Caki2 (cell line): ENCODE data around the gene PYROXD2. TPM values are rescaled to one million over a fixed set of nuclear protein-coding genes. Genes with fewer than 3 reads are reported as not detected.
A peak's percentile ranks its signal among the peaks of the same experiment; 100 is the strongest.
"Not testable (repeated sequence)": the region's sequence is repeated elsewhere in the genome, so short reads cannot be mapped to it uniquely, and the experiment has no call there.

Experiments used
- DNase-seq: peaks from one replicate; pipeline ENCODE4 v3.0.0-alpha.2; 2015; ENCODE audit warnings: low read depth
- in situ Hi-C: cut with HindIII; loops from 2 replicates; pipeline ENCODE4 v1.10.0; 2016; ENCODE audit warnings: low sequenced_read_pairs, low pct_unique_long_range_greater_than_20kb, mixed read lengths
- total RNA-seq: library from RNA; depleted of rRNA; stranded (reverse); fragments of >200 nt; shearing (Covaris generic); gene quantifications from 2 replicates; pipeline ENCODE4 v1.2.3, GENCODE V29; 2014; ENCODE audit warnings: low replicate concordance

PYROXD2 gene
- total RNA-seq, 1 experiment from 2014 or later = 7.1 TPM

DNA sequence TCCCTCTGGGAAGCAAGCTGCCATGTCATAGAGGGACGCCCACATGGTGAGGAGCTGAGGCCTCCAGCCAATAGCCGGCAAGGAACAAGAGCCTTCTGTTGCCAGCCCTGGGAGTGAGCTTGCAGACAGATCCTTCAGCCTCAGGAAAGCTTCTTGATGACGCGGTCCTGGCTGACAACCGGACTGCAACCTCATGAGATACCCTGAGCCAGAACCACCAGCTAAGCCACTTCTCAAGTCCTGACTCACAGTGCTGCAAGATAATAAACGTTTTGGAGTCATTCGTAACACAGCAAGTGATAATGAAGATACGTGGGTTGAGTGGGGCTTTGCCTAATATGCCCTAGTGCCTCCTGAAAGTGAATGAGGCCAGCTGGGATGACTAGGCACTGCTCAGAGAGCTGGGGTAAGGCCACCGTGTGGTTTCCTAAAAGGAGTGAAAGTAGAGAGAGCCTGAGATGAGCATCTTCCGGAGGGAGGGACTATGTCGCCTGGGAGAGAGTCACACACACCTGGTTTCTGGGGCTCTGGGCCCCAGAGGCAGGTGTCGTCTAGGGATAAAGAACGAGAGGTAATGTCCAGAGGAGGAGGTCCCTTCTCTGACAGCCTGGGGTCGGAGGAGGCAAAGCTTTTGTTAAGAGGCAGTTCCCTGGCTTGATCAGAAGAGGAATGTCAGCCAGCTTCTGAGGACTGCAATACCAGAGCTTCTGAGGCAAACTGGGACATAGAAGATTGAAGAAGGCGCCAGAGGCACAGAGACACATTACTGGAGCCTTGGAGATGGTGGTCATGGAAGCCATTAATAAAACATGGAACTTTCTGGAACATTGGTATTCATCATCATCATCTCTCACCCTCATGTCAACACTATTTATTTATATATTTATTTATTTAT, 53.6 kb downstream of the PYROXD2 start:
- in situ Hi-C loops = no loop called here
- peak; percentile 79 for DNase-seq

DNA sequence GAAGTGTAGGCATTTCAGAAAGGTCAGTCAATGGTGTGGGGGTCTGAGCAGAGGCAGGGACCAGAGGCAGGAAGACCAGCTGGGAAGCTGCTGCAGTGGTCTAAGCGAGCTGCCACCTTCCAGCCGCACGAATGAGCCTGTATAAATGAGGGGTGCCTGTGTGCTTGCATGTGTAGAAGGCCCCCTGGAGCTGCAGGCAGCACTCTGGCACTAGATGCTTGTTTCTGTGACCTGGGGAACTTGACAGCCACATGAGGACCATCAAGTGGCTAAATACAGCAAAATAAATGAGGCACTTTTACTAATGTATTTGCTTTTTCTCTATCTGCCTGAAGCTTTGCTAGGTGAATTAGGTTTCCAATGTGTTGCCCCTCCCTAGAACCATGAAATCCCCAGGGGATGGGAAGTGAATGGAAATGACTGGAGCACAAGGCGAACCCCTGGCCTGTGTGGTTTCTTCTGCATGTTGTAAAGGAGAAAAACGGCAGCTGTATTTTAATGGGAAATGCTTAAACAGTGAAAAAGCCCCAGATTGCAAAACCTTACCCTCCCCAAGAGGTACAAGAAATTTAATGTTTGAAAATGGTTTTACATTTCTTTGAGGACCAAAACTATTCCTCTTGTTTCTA, 57.7 kb downstream of the PYROXD2 start:
- in situ Hi-C loops = no loop called here
- no peak for DNase-seq

DNA sequence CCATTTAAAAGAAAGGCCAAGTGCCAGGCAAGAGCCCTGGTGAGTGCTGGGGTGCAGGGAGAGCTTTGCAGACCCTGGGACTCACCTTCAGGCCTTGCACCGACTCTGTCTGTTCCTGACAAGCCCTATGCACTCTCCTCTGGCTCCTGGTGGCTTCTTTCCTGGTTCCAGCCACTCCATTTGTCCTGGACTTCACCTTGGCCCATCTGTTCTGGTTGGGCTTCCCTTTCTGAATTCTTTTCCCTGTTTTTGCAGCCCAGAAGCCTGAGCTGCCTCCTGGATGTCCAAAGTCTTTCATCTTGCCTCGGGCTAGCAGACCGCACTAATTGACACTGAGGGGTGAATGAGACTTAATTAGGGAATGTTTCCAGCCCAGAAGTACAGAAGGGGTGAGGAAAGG, 60.5 kb downstream of the PYROXD2 start:
- in situ Hi-C loops = no loop called here
- DNase-seq = no peak

DNA sequence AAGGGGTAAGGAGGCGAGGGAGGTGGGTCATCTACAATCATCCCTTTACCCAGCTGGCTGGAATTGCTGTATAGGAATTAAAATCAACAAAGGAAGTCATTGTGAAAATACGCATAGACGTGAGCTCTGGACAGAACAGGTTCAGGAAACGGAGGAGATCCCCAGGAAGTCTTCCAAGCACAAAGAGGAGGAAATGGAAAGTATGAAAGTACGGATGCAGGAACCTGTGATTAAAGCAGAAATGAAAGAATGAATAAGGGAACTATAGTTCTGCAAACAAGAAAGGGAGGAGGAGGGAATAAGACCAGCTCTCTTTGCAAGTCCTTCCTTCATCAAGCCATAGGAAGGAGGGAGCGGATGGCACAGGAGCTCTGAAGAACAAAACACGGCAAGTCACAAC, 61.8 kb downstream of the PYROXD2 start:
- in situ Hi-C loops = no loop called here

DNA sequence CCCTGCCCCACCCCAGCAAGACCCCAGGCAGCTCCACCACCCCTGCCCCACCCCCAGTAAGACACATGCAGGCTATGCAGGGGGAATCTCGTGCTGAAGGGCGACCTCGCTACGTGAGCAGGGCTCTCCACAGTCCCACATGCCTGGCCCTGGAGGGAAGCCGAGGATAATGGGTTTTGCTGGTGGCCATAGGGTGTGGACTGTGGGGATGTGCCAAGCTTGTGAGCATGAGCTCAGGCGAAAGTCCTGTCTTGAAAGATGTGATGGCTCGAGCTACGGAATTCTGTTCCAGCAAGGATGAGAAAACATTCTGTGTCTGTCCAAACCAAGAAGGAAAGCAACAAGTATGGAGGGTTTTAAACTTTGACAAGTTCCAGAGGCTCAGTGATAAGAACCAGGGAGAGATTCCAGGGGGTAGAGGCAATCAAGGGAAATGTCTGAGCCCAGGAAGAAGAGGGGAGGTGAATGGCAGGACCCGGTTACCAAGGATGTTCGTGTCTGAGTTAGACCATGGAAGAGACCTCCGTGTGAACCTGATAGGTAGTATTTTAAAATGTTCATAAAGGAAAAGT, 63.1 kb downstream of the PYROXD2 start:
- in situ Hi-C loops = no loop called here
- no peak for DNase-seq

More for the DNA sequence above, 61.8 kb downstream of the PYROXD2 start:
- DNase-seq = no peak

DNA sequence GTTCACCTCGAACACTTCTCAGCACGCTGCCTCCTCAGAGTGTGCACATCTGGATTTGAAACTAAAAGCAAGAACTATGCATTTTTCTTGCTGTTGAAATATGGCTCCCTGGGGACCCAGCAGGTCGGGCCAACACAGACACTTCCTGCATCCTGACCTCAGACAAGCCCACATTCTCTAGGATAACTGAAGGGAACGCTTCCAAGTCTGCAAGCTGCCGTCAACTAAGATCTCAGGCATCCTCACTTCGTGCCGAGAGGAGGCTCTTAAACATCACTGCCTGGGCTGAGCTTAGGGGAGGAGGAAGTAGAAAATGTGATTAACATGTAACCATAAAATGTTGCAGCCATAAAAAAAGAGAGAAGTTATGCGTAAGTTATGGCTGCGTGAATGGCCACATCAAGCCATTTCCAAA, 65.5 kb downstream of the PYROXD2 start:
- DNase-seq = no peak
- in situ Hi-C loops = no loop called here

DNA sequence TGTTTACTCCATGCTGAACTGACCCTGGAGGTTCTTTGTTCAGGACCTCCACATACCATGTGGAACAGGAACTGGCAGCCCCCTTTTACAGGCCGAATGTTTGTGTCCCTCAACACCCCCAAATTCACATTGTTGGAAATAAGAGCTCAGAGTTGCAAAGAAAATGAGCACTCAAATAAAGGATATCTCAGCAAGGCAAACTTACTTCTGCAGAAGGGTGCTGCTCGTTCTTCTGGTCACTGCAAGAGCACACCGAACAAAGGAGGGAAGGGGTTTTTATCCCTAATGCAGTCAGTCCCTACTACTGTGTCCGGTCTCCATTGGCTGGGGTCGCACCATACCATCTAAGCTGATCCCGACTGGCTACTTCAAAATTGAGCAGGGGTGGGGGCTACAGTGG, 68.1 kb downstream of the PYROXD2 start:
- DNase-seq = no peak
- in situ Hi-C loops = no loop called here

DNA sequence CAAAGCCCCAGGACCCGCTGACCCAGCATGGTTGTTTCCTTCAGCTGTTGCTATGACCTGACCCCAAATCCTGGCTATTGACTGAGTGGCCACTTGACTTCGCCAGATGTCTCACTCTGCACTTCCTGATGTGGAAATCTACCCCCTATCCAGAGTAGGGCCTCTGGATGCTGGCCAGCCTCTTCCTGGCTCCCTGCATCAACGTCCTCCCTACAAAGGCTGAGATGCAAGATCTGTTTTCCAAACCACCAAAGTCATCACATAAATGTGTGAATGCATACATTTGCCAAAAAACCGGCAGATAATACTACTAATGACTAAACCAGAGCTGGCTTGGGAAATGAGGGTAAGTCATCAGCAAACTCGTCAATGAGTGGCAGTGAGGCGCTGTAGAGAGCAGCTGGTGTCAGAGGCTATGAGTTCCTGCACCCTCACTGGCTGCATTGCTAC, 70.4 kb downstream of the PYROXD2 start:
- no peak for DNase-seq
- in situ Hi-C loops = no loop called here

DNA sequence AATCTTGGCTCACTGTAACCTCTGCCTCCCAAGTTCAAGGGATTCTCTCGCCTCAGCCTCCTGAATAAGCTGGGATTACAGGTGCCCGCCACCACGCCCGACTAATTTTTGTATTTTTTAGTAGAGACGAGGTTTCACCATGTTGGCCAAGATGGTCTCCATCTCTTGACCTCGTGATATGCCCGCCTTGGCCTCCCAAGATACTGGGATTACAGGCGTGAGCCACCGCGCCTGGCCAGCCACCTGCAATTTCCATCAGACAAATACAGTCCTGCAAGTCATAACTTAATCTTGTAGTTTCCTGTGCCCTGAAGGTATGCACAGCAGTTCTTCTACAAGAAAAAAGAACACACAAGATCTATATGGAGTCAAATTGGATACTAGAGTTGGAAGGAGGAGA, 73.3 kb downstream of the PYROXD2 start:
- DNase-seq, in situ Hi-C loops: not testable (repeated sequence)

DNA sequence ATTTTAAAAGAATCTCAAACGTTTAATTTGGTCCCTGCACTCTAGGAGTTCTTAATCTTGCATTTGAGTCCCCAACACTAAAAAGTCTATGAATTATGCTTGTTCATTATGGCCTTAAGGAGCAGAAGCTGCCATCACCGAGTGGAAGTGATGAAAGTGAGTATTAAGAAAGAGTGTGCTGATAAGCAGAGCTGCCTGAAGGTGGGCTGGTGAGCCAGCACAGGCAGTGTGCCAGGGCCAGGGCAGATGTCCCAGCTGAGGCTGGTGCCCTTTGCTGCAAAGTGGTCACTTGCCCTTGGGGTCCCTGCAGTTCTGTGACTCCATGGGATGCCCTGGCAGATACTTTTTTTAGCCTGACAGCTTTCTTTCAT, 74.1 kb downstream of the PYROXD2 start:
- no peak for DNase-seq
- in situ Hi-C loops = no loop called here

DNA sequence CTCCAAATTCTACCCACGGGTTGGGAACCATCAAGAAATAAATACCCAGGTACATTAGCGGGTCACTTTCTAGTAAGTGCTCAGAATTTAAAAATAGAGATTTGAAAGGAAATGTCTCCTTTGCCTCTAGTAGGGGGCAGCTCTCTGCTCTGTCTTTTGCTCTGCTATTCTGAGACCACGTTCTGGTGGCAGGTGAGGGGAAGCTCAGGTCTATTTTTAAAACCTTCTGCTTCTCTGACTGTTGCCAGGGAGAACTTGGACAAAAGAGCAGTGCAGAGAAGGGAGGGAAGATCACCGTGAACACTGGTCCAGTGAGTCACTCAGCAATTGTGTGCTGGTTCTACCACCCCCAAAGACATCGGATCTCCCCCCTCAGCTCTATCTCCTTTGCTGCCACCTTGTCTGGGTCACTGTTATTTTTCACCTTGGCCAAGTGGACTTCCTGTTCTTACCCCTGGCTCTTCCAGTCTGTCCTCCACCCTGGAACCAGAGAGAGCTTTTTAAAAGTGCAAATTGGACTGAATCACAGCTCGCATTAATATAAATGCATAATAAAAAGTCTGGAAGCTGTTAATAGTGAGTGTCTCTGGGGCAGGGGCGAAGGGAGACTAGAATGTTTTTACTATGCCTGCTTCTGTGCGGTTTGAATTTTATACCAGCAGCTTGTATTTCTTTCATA, 74.6 kb downstream of the PYROXD2 start:
- no peak for DNase-seq
- in situ Hi-C loops = no loop called here

DNA sequence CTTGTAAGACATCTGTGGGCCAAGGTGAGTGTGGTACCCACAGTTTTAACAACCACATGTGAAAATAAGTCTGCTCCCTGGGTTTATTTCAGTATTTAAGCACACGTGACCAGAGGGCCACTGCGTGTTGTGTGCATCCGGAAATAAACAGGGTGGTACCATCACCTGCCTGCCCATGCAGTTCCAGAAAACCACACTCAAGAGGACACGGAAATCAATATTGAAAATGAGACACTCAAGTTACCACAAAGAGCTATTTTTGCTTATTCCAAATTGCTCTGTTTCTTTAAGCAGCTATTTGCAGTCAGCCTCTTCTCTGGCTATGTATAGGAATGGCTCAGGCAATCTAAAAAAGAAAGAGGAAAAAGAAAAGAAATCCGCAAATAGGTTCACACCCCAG, 75.2 kb downstream of the PYROXD2 start:
- in situ Hi-C loops = no loop called here
- DNase-seq = no peak

DNA sequence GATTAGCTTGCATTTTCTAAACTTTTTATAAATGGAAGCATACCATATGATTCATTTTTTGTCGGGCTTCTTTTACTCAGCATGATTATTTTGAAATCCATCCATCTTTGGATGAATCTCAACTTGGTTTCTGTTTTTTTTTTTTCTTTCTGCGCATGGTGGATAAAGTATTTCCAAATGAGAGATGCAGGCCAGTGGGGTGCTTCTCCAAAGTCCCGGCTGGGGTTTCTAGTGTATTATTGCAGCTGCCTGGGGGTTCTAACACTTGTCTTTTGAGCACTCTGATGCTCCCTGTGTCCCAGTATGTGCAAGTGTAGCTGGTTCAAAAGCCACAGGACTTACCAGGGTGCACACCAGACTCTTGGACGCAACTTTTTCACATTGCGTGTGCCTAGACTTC, 76.1 kb downstream of the PYROXD2 start:
- no peak for DNase-seq
- in situ Hi-C loops = no loop called here

DNA sequence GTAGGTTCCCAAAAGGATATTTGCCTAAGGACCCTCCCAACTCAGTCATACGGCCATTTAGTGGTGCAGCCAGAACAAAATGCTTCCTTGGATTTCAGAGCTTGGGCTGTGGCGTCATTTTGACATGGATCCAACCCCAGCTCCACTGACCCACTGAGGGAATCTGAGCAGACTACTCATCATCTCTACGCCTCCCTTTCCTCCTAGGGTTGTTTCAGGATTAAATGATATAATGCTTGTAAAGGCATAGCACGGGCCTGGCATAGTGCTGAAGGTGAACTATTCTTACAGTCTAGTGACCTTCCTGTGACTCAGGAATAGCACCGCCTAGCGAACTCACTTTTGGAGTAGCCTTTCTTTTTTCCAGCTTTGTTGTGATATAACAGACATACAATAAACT, 76.7 kb downstream of the PYROXD2 start:
- in situ Hi-C loops = no loop called here
- no peak for DNase-seq

DNA sequence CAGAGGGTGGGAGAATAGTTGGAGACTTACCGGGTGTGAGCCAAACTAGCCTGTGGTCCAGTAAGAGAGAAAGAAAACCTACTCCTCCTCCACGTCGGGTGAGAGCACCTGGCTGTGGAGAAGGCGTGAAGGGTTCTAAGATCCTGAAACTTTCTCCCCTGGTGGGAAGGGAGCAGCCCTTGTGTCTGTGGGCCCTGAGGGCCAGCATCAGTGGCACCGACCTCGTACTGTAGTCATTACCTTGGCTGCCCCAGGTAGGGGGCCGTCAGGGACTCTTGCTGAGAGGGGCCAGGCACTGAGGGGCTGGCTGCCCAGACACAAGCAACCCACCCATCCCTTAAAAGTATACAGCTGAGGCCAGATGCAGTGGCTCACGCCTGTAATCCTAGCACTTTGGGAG, 77.5 kb downstream of the PYROXD2 start:
- in situ Hi-C loops = no loop called here
- DNase-seq = no peak
